ENCODE results near the gene TENT4A.

DNA sequence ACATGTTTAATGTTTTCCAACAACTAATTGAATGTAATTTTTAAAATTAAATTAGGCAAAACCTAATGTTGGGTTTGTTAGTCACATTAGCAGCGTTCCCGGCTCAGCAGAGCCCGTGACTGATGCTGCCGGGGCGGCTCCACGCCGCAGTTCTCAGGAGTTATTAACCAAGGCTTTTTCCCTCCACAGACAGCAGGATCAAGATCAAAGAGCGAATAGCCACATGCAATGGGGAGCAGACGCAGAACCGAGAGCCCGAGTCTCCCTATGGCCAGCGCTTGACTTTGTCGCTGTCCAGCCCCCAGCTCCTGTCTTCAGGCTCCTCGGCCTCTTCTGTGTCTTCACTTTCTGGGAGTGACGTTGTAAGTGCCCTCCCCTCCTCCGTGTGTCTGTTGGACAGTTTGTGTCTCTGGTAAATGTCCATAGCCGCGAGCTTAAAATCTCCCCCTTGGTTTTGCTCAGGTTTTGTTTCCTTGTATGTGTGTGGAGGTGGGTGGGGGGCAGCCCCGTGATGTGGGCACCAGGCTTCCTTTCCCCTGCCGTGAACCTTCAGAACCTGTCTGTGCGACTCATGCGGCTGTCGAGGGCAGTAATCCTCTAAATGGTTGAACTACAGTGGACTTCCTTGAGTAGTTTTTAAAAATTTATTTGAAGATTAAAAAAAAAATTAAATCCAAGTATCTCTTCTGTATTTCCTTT lies 37.1 kb downstream of the TENT4A start:
- TF ChIP-seq, protein P1, sequence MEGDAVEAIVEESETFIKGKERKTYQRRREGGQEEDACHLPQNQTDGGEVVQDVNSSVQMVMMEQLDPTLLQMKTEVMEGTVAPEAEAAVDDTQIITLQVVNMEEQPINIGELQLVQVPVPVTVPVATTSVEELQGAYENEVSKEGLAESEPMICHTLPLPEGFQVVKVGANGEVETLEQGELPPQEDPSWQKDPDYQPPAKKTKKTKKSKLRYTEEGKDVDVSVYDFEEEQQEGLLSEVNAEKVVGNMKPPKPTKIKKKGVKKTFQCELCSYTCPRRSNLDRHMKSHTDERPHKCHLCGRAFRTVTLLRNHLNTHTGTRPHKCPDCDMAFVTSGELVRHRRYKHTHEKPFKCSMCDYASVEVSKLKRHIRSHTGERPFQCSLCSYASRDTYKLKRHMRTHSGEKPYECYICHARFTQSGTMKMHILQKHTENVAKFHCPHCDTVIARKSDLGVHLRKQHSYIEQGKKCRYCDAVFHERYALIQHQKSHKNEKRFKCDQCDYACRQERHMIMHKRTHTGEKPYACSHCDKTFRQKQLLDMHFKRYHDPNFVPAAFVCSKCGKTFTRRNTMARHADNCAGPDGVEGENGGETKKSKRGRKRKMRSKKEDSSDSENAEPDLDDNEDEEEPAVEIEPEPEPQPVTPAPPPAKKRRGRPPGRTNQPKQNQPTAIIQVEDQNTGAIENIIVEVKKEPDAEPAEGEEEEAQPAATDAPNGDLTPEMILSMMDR (IDR thresholded peaks at IDR 0.05; ENCODE audit: borderline replicate concordance, extremely low read depth, low read length, poor library complexity, severe bottlenecking) = no peak
- TF ChIP-seq EZH2 (IDR thresholded peaks at IDR 0.05; ENCODE audit: borderline replicate concordance, low read depth, low read length, severe bottlenecking) = no peak

Measured in DND-41 (cell line).